Measurements from ENCODE around the gene MYLK.

The MYLK gene

DNA sequence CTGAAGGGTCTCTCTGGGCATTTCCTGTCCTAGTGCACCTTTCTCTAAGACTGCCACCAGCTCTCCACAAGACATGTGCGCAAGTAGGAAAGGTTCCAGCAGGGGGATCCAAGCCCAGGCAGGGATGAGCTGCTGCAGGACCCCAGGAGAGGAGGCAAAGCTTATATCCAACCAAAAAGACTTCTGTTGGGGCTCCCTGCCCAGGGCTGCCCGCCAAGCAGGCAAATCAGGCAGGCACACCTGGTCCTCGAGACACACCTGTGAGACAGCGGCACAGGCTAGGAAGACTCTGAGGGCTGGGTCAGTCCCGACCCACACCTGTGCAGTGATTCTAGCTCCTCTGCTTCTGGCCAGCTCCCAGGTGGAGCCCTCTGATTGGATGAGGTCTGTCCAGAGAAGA lies 80.6 kb downstream of the MYLK start:
- no peaks in the 10 kb centered on the region for H3K27me3 ChIP-seq (ENCODE audit: insufficient read depth, low read length, poor library complexity)
- H3K9ac ChIP-seq (ENCODE audit: low read length) = no peak overlapping the region
- H2BK15ac ChIP-seq (replicated peaks; ENCODE audit: low read depth) = no peak overlapping the region
- no peak overlapping the region for H4K8ac ChIP-seq (ENCODE audit: low read depth, low read length)
- no peaks in the 10 kb centered on the region for H3K36me3 ChIP-seq (ENCODE audit: control insufficient read depth, insufficient read depth, low read length)
- H3K79me2 ChIP-seq (ENCODE audit: control insufficient read depth, insufficient read depth, low read length) = no peaks in the 10 kb centered on the region
- H3K18ac ChIP-seq (ENCODE audit: low read length) = no peak overlapping the region
- no peak overlapping the region for H2AK5ac ChIP-seq (ENCODE audit: low read length)
- H3K4me3 ChIP-seq (ENCODE audit: low read length) = no peak overlapping the region
- no peak overlapping the region for H3K4me2 ChIP-seq (ENCODE audit: low read length)
- peaks cover 14% of the 10 kb centered on the region for H3K4me1 ChIP-seq (ENCODE audit: control insufficient read depth, low read depth, low read length)
- H4K5ac ChIP-seq (ENCODE audit: low read length) = no peak overlapping the region
- DNase-seq = peak; percentile 67
- no CpG with 5 or more reads among the region's 5 CpGs for WGBS (ENCODE audit: extremely low coverage, insufficient coverage, low lambda C conversion rate)
- H3K4ac ChIP-seq (ENCODE audit: low read depth, low read length) = no peak overlapping the region
- H3K27ac ChIP-seq (ENCODE audit: low read depth, low read length) = no peak overlapping the region
- no peak overlapping the region for H2BK5ac ChIP-seq (ENCODE audit: low read length)
- no peak overlapping the region for H3K56ac ChIP-seq (ENCODE audit: low read length)
- H3K23ac ChIP-seq (ENCODE audit: low read length) = no peak overlapping the region
- no peak overlapping the region for H2BK120ac ChIP-seq (ENCODE audit: low read depth, low read length)
- no peaks in the 10 kb centered on the region for H3K79me1 ChIP-seq (ENCODE audit: low read length)

DNA sequence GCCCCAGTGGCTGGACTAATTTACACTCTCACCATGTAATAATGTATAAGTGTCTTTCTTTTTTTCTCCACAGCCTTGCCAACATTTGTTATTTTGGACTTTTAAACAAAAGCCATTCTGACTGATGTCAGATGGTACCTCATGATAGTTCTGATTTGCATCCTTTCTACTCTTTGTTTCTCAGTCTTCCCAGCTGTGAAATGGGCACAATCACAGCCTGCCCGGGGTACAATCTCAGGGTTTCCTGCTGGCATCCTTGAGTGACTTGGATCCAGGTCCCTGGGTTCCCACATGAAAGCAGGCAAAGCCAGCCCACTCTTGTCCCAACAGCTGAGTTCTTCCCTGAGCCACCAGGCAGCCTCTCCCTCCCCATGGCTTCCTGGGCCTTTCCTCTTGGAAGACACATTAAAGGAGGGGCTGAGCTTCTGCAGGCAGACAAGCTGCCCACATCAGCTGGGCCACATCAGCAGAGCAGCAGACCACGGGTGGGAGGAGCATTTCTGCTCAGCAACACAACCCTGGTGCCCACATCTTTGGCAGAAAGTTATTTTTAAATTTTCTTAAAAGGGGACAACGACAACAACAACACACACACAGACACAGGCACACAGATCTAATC lies 82.0 kb downstream of the MYLK start:
- DNase-seq = no peak
- H3K23ac ChIP-seq (ENCODE audit: low read length) = no peak overlapping the region
- no peaks in the 10 kb centered on the region for H3K79me2 ChIP-seq (ENCODE audit: control insufficient read depth, insufficient read depth, low read length)
- no peak overlapping the region for H2BK120ac ChIP-seq (ENCODE audit: low read depth, low read length)
- H3K18ac ChIP-seq (ENCODE audit: low read length) = no peak overlapping the region
- no peak overlapping the region for H3K9ac ChIP-seq (ENCODE audit: low read length)
- no peak overlapping the region for H3K4ac ChIP-seq (ENCODE audit: low read depth, low read length)
- no peak overlapping the region for H4K8ac ChIP-seq (ENCODE audit: low read depth, low read length)
- H2BK15ac ChIP-seq (replicated peaks; ENCODE audit: low read depth) = no peak overlapping the region
- no CpG with 5 or more reads among the region's 3 CpGs for WGBS (ENCODE audit: extremely low coverage, insufficient coverage, low lambda C conversion rate)
- no peak overlapping the region for H3K4me2 ChIP-seq (ENCODE audit: low read length)
- no peak overlapping the region for H2AK5ac ChIP-seq (ENCODE audit: low read length)
- no peak overlapping the region for H2BK5ac ChIP-seq (ENCODE audit: low read length)
- H3K79me1 ChIP-seq (ENCODE audit: low read length) = no peaks in the 10 kb centered on the region
- H3K4me3 ChIP-seq (ENCODE audit: low read length) = no peak overlapping the region
- no peaks in the 10 kb centered on the region for H3K27me3 ChIP-seq (ENCODE audit: insufficient read depth, low read length, poor library complexity)
- H3K56ac ChIP-seq (ENCODE audit: low read length) = no peak overlapping the region
- H3K4me1 ChIP-seq (ENCODE audit: control insufficient read depth, low read depth, low read length) = peaks cover 7% of the 10 kb centered on the region
- H3K27ac ChIP-seq (ENCODE audit: low read depth, low read length) = no peak overlapping the region
- no peak overlapping the region for H4K5ac ChIP-seq (ENCODE audit: low read length)
- no peaks in the 10 kb centered on the region for H3K36me3 ChIP-seq (ENCODE audit: control insufficient read depth, insufficient read depth, low read length)

DNA sequence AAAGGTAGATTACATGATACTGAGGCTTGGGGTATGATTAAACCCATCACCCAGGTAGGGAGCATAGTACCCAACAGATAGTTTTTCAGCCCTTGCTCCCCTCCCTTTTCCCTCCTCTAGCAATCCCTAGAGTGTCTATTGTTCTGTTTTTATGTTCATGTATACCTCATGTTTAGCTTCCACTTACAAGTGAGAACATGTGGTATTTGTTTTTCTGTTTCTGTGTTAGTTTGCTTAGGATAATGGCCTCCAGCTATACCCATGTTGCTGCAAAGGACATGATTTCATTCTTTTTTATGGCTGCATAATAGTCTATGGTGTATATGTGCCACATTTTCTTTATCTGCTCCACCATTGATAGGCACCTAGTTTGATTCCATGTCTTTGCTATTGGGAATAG lies 82.7 kb downstream of the MYLK start:
- Histone ChIP-seq H3K4me3 (ENCODE audit: low read length) (no peak overlapping the region), H3K79me1 (ENCODE audit: low read length) (no peaks in the 10 kb centered on the region), H3K23ac (ENCODE audit: low read length) (no peak overlapping the region), H3K79me2 (ENCODE audit: control insufficient read depth, insufficient read depth, low read length) (no peaks in the 10 kb centered on the region), H2BK120ac (ENCODE audit: low read depth, low read length) (no peak overlapping the region), H3K9ac (ENCODE audit: low read length) (no peak overlapping the region), H4K8ac (ENCODE audit: low read depth, low read length) (no peak overlapping the region), H3K27me3 (ENCODE audit: insufficient read depth, low read length, poor library complexity) (no peaks in the 10 kb centered on the region), H3K27ac (ENCODE audit: low read depth, low read length) (no peak overlapping the region), H3K4me1 (ENCODE audit: control insufficient read depth, low read depth, low read length) (peaks cover 7% of the 10 kb centered on the region), H2AK5ac (ENCODE audit: low read length) (no peak overlapping the region), H2BK5ac (ENCODE audit: low read length) (no peak overlapping the region), H3K4ac (ENCODE audit: low read depth, low read length) (no peak overlapping the region), H3K4me2 (ENCODE audit: low read length) (no peak overlapping the region), H3K56ac (ENCODE audit: low read length) (no peak overlapping the region), H4K5ac (ENCODE audit: low read length) (no peak overlapping the region), H3K18ac (ENCODE audit: low read length) (no peak overlapping the region), H3K36me3 (ENCODE audit: control insufficient read depth, insufficient read depth, low read length) (no peaks in the 10 kb centered on the region), H2BK15ac (replicated peaks; ENCODE audit: low read depth) (no peak overlapping the region)
- DNase-seq = no peak

DNA sequence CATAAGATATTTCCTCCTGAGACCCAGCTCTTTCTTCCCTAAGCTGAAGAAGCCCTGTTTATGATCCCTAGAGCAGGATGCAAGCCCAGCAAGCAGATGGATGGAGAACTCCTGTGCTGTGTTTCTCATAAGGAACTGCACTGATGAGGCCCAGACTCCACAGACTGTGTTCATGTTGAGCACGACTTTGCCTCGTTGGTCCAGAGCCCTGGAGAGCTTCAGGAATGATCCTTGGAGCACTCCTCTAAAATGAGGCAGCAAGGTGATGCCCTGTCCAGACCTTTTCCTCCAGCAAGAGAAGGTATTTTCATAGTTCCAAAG lies 83.8 kb downstream of the MYLK start:
- Histone ChIP-seq H2BK5ac (ENCODE audit: low read length) (no peak overlapping the region), H3K27me3 (ENCODE audit: insufficient read depth, low read length, poor library complexity) (no peaks in the 10 kb centered on the region), H2AK5ac (ENCODE audit: low read length) (no peak overlapping the region), H3K79me2 (ENCODE audit: control insufficient read depth, insufficient read depth, low read length) (no peaks in the 10 kb centered on the region), H3K56ac (ENCODE audit: low read length) (no peak overlapping the region), H4K8ac (ENCODE audit: low read depth, low read length) (no peak overlapping the region), H3K9ac (ENCODE audit: low read length) (no peak overlapping the region), H3K4me1 (ENCODE audit: control insufficient read depth, low read depth, low read length) (peaks cover 7% of the 10 kb centered on the region), H3K4ac (ENCODE audit: low read depth, low read length) (no peak overlapping the region), H3K18ac (ENCODE audit: low read length) (no peak overlapping the region), H3K27ac (ENCODE audit: low read depth, low read length) (no peak overlapping the region), H2BK15ac (replicated peaks; ENCODE audit: low read depth) (no peak overlapping the region), H3K79me1 (ENCODE audit: low read length) (no peaks in the 10 kb centered on the region), H4K5ac (ENCODE audit: low read length) (no peak overlapping the region), H3K23ac (ENCODE audit: low read length) (no peak overlapping the region), H3K4me3 (ENCODE audit: low read length) (no peak overlapping the region), H3K4me2 (ENCODE audit: low read length) (no peak overlapping the region), H3K36me3 (ENCODE audit: control insufficient read depth, insufficient read depth, low read length) (no peaks in the 10 kb centered on the region), H2BK120ac (ENCODE audit: low read depth, low read length) (no peak overlapping the region)
- no CpG with 5 or more reads among the region's 2 CpGs for WGBS (ENCODE audit: extremely low coverage, insufficient coverage, low lambda C conversion rate)
- no peak for DNase-seq

DNA sequence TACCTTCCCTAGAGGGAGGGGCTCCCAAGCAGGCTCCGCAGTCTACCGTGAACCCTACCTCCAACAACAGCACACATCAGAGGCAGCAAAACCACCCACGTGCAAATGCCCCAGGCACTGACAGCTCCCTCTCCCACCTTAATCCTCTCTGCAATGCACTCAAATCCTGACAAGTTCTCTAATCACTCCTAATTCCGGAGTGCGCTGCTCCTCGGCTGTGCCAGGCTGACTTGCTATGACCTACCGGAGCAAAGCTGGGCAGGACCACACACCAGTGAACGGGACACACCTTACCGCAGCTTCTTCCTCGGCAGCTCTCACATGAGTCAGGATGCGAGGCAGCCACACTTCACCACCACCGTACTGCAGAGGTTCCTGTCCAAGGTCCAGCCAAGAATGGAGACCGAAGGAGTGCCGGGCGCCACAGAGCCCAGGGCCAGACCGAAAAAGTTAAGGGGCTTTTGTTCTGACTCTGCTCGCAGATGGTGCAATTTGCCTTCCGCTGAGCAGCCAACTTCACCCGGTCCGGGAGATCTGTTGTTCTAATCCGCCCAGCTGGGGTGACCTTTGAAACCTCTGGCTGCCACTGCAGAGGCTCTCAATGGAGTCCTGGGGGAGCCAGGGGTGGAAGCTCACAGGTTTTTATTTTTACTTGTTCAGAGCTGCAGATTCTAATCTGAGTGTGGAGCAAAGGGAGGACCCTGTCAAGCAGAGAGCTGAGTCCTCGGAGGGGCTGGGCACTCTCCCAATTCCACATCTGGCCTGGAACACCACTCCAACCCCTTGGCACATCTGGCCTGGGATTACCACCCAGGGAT lies 84.4 kb downstream of the MYLK start:
- H3K4me3 ChIP-seq (ENCODE audit: low read length) = no peak overlapping the region

DNA sequence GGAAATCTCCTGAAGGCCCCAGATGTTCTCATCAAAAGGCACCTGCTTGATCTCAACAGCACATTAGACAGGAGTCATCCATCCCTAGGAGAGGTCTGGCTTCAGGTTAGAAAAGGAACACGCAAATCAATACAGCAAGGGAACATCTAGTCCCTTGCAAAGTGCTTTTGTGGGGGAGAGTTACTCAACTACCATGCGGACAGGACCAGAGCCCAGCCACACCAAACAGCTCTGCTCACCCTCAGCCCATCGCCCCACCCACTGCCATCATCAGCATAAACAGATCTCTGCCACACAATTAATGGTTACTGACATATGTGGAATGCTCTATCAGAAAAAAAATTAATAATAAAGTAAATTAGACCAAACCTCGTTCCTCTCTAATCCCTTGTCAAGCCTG lies 85.6 kb downstream of the MYLK start:
- Histone ChIP-seq H3K23ac (ENCODE audit: low read length) (no peak overlapping the region), H3K27me3 (ENCODE audit: insufficient read depth, low read length, poor library complexity) (no peaks in the 10 kb centered on the region), H3K79me1 (ENCODE audit: low read length) (no peaks in the 10 kb centered on the region), H3K79me2 (ENCODE audit: control insufficient read depth, insufficient read depth, low read length) (no peaks in the 10 kb centered on the region), H3K36me3 (ENCODE audit: control insufficient read depth, insufficient read depth, low read length) (no peaks in the 10 kb centered on the region), H3K18ac (ENCODE audit: low read length) (no peak overlapping the region), H3K4me3 (ENCODE audit: low read length) (no peak overlapping the region), H3K4ac (ENCODE audit: low read depth, low read length) (no peak overlapping the region), H3K9ac (ENCODE audit: low read length) (no peak overlapping the region), H3K27ac (ENCODE audit: low read depth, low read length) (no peak overlapping the region), H2BK120ac (ENCODE audit: low read depth, low read length) (no peak overlapping the region), H4K8ac (ENCODE audit: low read depth, low read length) (no peak overlapping the region), H3K4me2 (ENCODE audit: low read length) (no peak overlapping the region), H3K56ac (ENCODE audit: low read length) (no peak overlapping the region), H3K4me1 (ENCODE audit: control insufficient read depth, low read depth, low read length) (peaks cover 3% of the 10 kb centered on the region), H2BK5ac (ENCODE audit: low read length) (no peak overlapping the region), H2BK15ac (replicated peaks; ENCODE audit: low read depth) (no peak overlapping the region), H4K5ac (ENCODE audit: low read length) (no peak overlapping the region), H2AK5ac (ENCODE audit: low read length) (no peak overlapping the region)
- no peak for DNase-seq
- WGBS (ENCODE audit: extremely low coverage, insufficient coverage, low lambda C conversion rate) = no CpG with 5 or more reads among the region's 4 CpGs

More for the DNA sequence above, 84.4 kb downstream of the MYLK start:
- Histone ChIP-seq H3K36me3 (ENCODE audit: control insufficient read depth, insufficient read depth, low read length) (no peaks in the 10 kb centered on the region), H2BK15ac (replicated peaks; ENCODE audit: low read depth) (no peak overlapping the region), H2BK5ac (ENCODE audit: low read length) (no peak overlapping the region), H3K4ac (ENCODE audit: low read depth, low read length) (no peak overlapping the region), H3K79me1 (ENCODE audit: low read length) (no peaks in the 10 kb centered on the region), H3K23ac (ENCODE audit: low read length) (no peak overlapping the region), H2AK5ac (ENCODE audit: low read length) (no peak overlapping the region), H4K5ac (ENCODE audit: low read length) (no peak overlapping the region), H3K4me1 (ENCODE audit: control insufficient read depth, low read depth, low read length) (peaks cover 5% of the 10 kb centered on the region), H4K8ac (ENCODE audit: low read depth, low read length) (no peak overlapping the region), H3K27me3 (ENCODE audit: insufficient read depth, low read length, poor library complexity) (no peaks in the 10 kb centered on the region), H3K27ac (ENCODE audit: low read depth, low read length) (no peak overlapping the region), H3K56ac (ENCODE audit: low read length) (peak overlapping the region; percentile 10), H3K4me2 (ENCODE audit: low read length) (no peak overlapping the region), H3K9ac (ENCODE audit: low read length) (no peak overlapping the region), H2BK120ac (ENCODE audit: low read depth, low read length) (no peak overlapping the region), H3K79me2 (ENCODE audit: control insufficient read depth, insufficient read depth, low read length) (no peaks in the 10 kb centered on the region), H3K18ac (ENCODE audit: low read length) (no peak overlapping the region)
- no CpG with 5 or more reads among the region's 22 CpGs for WGBS (ENCODE audit: extremely low coverage, insufficient coverage, low lambda C conversion rate)
- DNase-seq = peak; percentile 27
